Superior temporal gyrus (tissue), 1 donor: ENCODE data around the gene TMEFF2.

ENCODE experiments used
- DNase-seq: peaks from one replicate; pipeline ENCODE4 v3.0.0-alpha.2; 2016; ENCODE audit errors: extremely low spot score

Gene TMEFF2

GRCh38 chr2:192013211-192013610, 181.5 kb downstream of the TMEFF2 start:
- no peak for DNase-seq

- no peak for DNase-seq
Measured at GRCh38 chr2:192011196-192011595, 183.5 kb downstream of the TMEFF2 start.

- no peak for DNase-seq
Measured at GRCh38 chr2:192010073-192010472, 184.7 kb downstream of the TMEFF2 start.

GRCh38 chr2:192007581-192008228, 187.0 kb downstream of the TMEFF2 start:
- DNase-seq = no peak

- DNase-seq = no peak
Measured at GRCh38 chr2:192005211-192005610, 189.5 kb downstream of the TMEFF2 start.

GRCh38 chr2:192004188-192004963, 190.4 kb downstream of the TMEFF2 start:
- no peak for DNase-seq

- DNase-seq = no peak
Measured at GRCh38 chr2:192002418-192002817, 192.3 kb downstream of the TMEFF2 start.

- no peak for DNase-seq
Measured at GRCh38 chr2:192000196-192000980, 194.3 kb downstream of the TMEFF2 start.

- no peak for DNase-seq
Measured at GRCh38 chr2:191999101-191999841, 195.5 kb downstream of the TMEFF2 start.

- no peak for DNase-seq
Measured at GRCh38 chr2:191995285-191995684, 199.4 kb downstream of the TMEFF2 start.

- DNase-seq = no peak
Measured at GRCh38 chr2:191994749-191995148, 200.0 kb downstream of the TMEFF2 start.

GRCh38 chr2:191991442-191991841, 203.3 kb downstream of the TMEFF2 start:
- no peak for DNase-seq

GRCh38 chr2:191985740-191986139, 209.0 kb downstream of the TMEFF2 start:
- DNase-seq = no peak

- no peak for DNase-seq
Measured at GRCh38 chr2:191983591-191983990, 211.1 kb downstream of the TMEFF2 start.

GRCh38 chr2:191983186-191983585, 211.5 kb downstream of the TMEFF2 start:
- DNase-seq = no peak

GRCh38 chr2:191981706-191982105, 213.0 kb downstream of the TMEFF2 start:
- no peak for DNase-seq

GRCh38 chr2:191980483-191980882, 214.2 kb downstream of the TMEFF2 start:
- no peak for DNase-seq

GRCh38 chr2:191979221-191979730, 215.5 kb downstream of the TMEFF2 start:
- DNase-seq = no peak

- no peak for DNase-seq
Measured at GRCh38 chr2:191977754-191978153, 217.0 kb downstream of the TMEFF2 start.

- DNase-seq = no peak
Measured at GRCh38 chr2:191976436-191976835, 218.3 kb downstream of the TMEFF2 start.

- DNase-seq = no peak
Measured at GRCh38 chr2:191974676-191975075, 220.1 kb downstream of the TMEFF2 start.

GRCh38 chr2:191970867-191971266, 223.9 kb downstream of the TMEFF2 start:
- no peak for DNase-seq
